K562 (cell line): Measurements from ENCODE around the gene SYT10. TPM values are rescaled to one million over a fixed set of nuclear protein-coding genes. Genes with fewer than 3 reads are reported as not detected.

Experiments
- ATAC-seq: fragments of 200-7000 bp; cut with Tn5 transposase; 3 replicates; pipeline ENCODE4 v1.9.1; 2020; ENCODE audit warnings: moderate library complexity
- BruUV-seq: library from RNA; stranded (reverse); fragments of 400-500 nt; replicated peaks from 2 replicates; lab custom pipeline; 2021; lab: Mats Ljungman, UMichigan
- CTCF ChIA-PET: fragments of 300-600 bp; formaldehyde crosslinking; extraction: SDS; loops from one replicate; lab custom pipeline; 2021; ENCODE audit warnings: low intra/inter-chr PET ratio; lab: Yijun Ruan, JAX
- POLR2A ChIA-PET: fragments of 300-600, 350-650 bp; sonication (Branson Sonifier 250); formaldehyde crosslinking; extraction: SDS; loops from one replicate; lab custom pipeline; 2021; ENCODE audit warnings: antibody characterized with exemption, inconsistent platforms; lab: Yijun Ruan, JAX
- DNase-seq, 4 experiments: peaks; one replicate each; pipeline versions ENCODE4 v3.0.0 to v3.0.0-alpha.2; 2011 to 2018; ENCODE audit warnings: low spot score in 3 of 4, mixed read lengths in 3 of 4; ENCODE audit errors: extremely low read depth in 1 of 4
- FAIRE-seq: peaks from 2 replicates; lab custom pipeline; 2011; peaks lifted over from hg19 to GRCh38; lab: Jason Lieb, UNC
- H2AFZ ChIP-seq: 2 replicates; pipeline ENCODE4 v1.6.0; 2011; ENCODE audit warnings: low read depth, low read length, control low read depth, inconsistent platforms
- H3K27ac ChIP-seq: fragments of 200-600 bp; 3 replicates; pipeline ENCODE4 v1.8.0; 2011; ENCODE audit warnings: low read depth, mild to moderate bottlenecking, control low read depth, inconsistent platforms, low read length, moderate library complexity, mixed read lengths; ENCODE audit errors: extremely low read depth
- H3K27me3 ChIP-seq, 2 experiments: fragments of 300-600 bp in 1 of 2; 2 replicates in 1 of 2; 3 replicates in 1 of 2; pipeline versions ENCODE4 v1.6.0 to v1.8.0; 2011; ENCODE audit warnings: inconsistent platforms in 2 of 2, low read length in 2 of 2, mild to moderate bottlenecking in 1 of 2, mixed read lengths in 1 of 2, moderate library complexity in 1 of 2; ENCODE audit not compliant: control insufficient read depth in 2 of 2, insufficient read depth in 2 of 2
- H3K36me3 ChIP-seq: fragments of 300-600 bp; 3 replicates; pipeline ENCODE4 v1.8.0; 2011; ENCODE audit warnings: mild to moderate bottlenecking, low read length, inconsistent platforms; ENCODE audit not compliant: control insufficient read depth, insufficient read depth
- H3K4me1 ChIP-seq, 2 experiments: fragments of 200-600 bp in 1 of 2; replicated peaks in 1 of 2; 2 replicates in 1 of 2; 3 replicates in 1 of 2; pipeline versions ENCODE4 v1.5.1 to v1.8.0; 2011; ENCODE audit warnings: inconsistent platforms in 2 of 2, low read length in 2 of 2, mild to moderate bottlenecking in 1 of 2, mixed read lengths in 1 of 2, moderate library complexity in 1 of 2; ENCODE audit not compliant: control insufficient read depth in 2 of 2, insufficient read depth in 2 of 2
- H3K4me2 ChIP-seq: 2 replicates; pipeline ENCODE4 v1.6.1; 2011; ENCODE audit warnings: low read length, control low read depth, inconsistent platforms, mixed read lengths; ENCODE audit not compliant: insufficient read depth
- H3K4me3 ChIP-seq: fragments of 200-600 bp; sonication (generic), shearing (Covaris generic); 2 replicates; pipeline ENCODE4 v1.5.1; 2016; ENCODE audit warnings: control low read depth, inconsistent platforms
- H3K79me2 ChIP-seq: fragments of 200-600 bp; 3 replicates; pipeline ENCODE4 v1.8.0; 2011; ENCODE audit warnings: low read length, inconsistent platforms; ENCODE audit not compliant: control insufficient read depth, insufficient read depth
- H3K9ac ChIP-seq, 2 experiments: 2 replicates each; pipeline versions ENCODE4 v1.6.0 to v1.6.1; 2011; ENCODE audit warnings: low read depth in 2 of 2, low read length in 2 of 2, control low read depth in 1 of 2, inconsistent platforms in 1 of 2, mild to moderate bottlenecking in 1 of 2, mixed read lengths in 1 of 2; ENCODE audit not compliant: insufficient read depth in 1 of 2
- H3K9me1 ChIP-seq: one replicate; pipeline ENCODE4 v1.6.0; 2011; ENCODE audit warnings: inconsistent platforms, mild to moderate bottlenecking, low read length, moderate library complexity; ENCODE audit not compliant: control insufficient read depth, insufficient read depth
- H3K9me3 ChIP-seq: replicated peaks from 2 replicates; pipeline ENCODE4 v1.5.1; 2011; ENCODE audit warnings: low read depth, low read length, inconsistent platforms; ENCODE audit not compliant: control insufficient read depth, insufficient read depth
- H4K20me1 ChIP-seq: replicated peaks from 2 replicates; pipeline ENCODE4 v1.6.1; 2011; ENCODE audit warnings: low read length, inconsistent platforms, mixed read lengths; ENCODE audit not compliant: control insufficient read depth, insufficient read depth
- DDX20 ChIP-seq: fragments of 450-650 bp; IDR thresholded peaks from 2 replicates; pipeline ENCODE4 v1.6.1; 2016; ENCODE audit warnings: missing genetic modification characterization, low read depth, mild to moderate bottlenecking, missing compliant biosample characterization, moderate library complexity
- JUN ChIP-seq, 2 experiments: sonication (generic) in 1 of 2; formaldehyde crosslinking in 1 of 2; IDR thresholded peaks; 2 replicates each; pipeline versions ENCODE4 v1.6.1 to v1.8.0; 2012 to 2022; ENCODE audit warnings: borderline replicate concordance in 2 of 2, mild to moderate bottlenecking in 2 of 2, improper control_type of control experiment in 1 of 2, low read depth in 1 of 2, low read length in 1 of 2, missing genetic modification reagents in 1 of 2
- MCM2 ChIP-seq: fragments of 450-650 bp; IDR thresholded peaks from 2 replicates; pipeline ENCODE4 v1.6.1; 2017; ENCODE audit warnings: low read depth, mild to moderate bottlenecking
- MED1 ChIP-seq: sonication (generic); formaldehyde crosslinking; IDR thresholded peaks from 2 replicates; pipeline ENCODE4 v1.8.1; 2023; ENCODE audit warnings: missing genetic modification reagents, borderline replicate concordance
- NFRKB ChIP-seq: fragments of 450-650 bp; IDR thresholded peaks from 2 replicates; pipeline ENCODE4 v1.6.1; 2016; ENCODE audit warnings: low read depth
- POLR3A ChIP-seq: IDR thresholded peaks from 2 replicates; pipeline ENCODE4 v1.6.1; 2011; ENCODE audit warnings: borderline replicate concordance, mild to moderate bottlenecking, moderate library complexity; ENCODE audit not compliant: insufficient read length, insufficient read depth; ENCODE audit errors: extremely low read depth
- RBM17 ChIP-seq: fragments of 200-400 bp; formaldehyde crosslinking; IDR thresholded peaks from 2 replicates; pipeline ENCODE4 v1.6.1; 2017; ENCODE audit warnings: low read depth, mild to moderate bottlenecking, low read length, borderline replicate concordance
- RBM39 ChIP-seq: fragments of 200-400 bp; formaldehyde crosslinking; optimal IDR thresholded peaks from 2 replicates; pipeline ENCODE3; 2018; ENCODE audit warnings: low read depth, low read length
- STAG1 ChIP-seq: sonication (generic); formaldehyde crosslinking; IDR thresholded peaks from 2 replicates; pipeline ENCODE4 v1.5.0; 2020; ENCODE audit warnings: missing genetic modification reagents, borderline replicate concordance
- ZKSCAN1 ChIP-seq: fragments of 150-350 bp; IDR thresholded peaks from 2 replicates; pipeline ENCODE4 v1.6.1; 2016; ENCODE audit warnings: low read depth, low read length
- ZNF444 ChIP-seq: fragments of 250-450 bp; sonication (Bioruptor Pico); IDR thresholded peaks from 2 replicates; pipeline ENCODE4 v1.4.0; 2020; ENCODE audit warnings: mild to moderate bottlenecking, moderate library complexity
- ZNF583 ChIP-seq: fragments of 250-450 bp; sonication (Bioruptor Pico); IDR thresholded peaks from 2 replicates; pipeline ENCODE4 v1.4.0; 2020
- ZNF707 ChIP-seq: fragments of 250-450 bp; sonication (Bioruptor Pico); conservative IDR thresholded peaks from 2 replicates; pipeline ENCODE4 v1.8.0; 2022; ENCODE audit warnings: inconsistent platforms, mild to moderate bottlenecking, moderate library complexity
- WGBS: fragments of 100-300 bp; shearing (Covaris generic); methylation state at CpG from one replicate; pipeline ENCODE4 v1.1.6; 2016; ENCODE audit warnings: low coverage, mixed read lengths; ENCODE audit not compliant: insufficient coverage; ENCODE audit errors: missing lambda C conversion rate; 5-methylcytosine and 5-hydroxymethylcytosine counted together
- in situ Hi-C: fragments of 300-500 bp; cut with MboI; formaldehyde crosslinking; loops from 4 replicates; pipeline ENCODE4 v1.15.0; 2018; ENCODE audit warnings: inconsistent platforms, mixed read lengths
- intact Hi-C: fragments of 100-400 bp; cut with micrococcal nuclease; formaldehyde crosslinking; loops from 2 replicates; pipeline ENCODE4 v1.14.2; 2022
- polyA plus RNA-seq, 8 experiments: library from polyadenylated mRNA; depleted of rRNA in 4 of 8; stranded (reverse) in 5 of 8; unstranded in 3 of 8; fragments of >200 nt; fragmentation: Nextera tagmentation in 2 of 8; fragmentation: Illumina TruSeq in 1 of 8; extraction: Ambion mirVana in 2 of 8; extraction: Trizol in 1 of 8; gene quantifications; 2 replicates each; pipeline versions ENCODE4 v1.2.1 to v1.2.3, GENCODE V29; 2011 to 2014; ENCODE audit warnings: inconsistent platforms in 1 of 8, missing spikeins in 1 of 8
- total RNA-seq, 7 experiments: library from RNA; depleted of rRNA in 6 of 7; stranded (reverse); fragments of >200 nt in 6 of 7; fragmentation: Illumina TruSeq in 2 of 7; extraction: Trizol in 2 of 7; gene quantifications; 2 replicates each; pipeline versions ENCODE4 v1.2.1 to v1.2.3, GENCODE V29; 2011 to 2021; ENCODE audit warnings: low replicate concordance in 1 of 7
- TF ChIP-seq, protein P1 (sequence below): fragments of 200-400 bp; formaldehyde crosslinking; IDR thresholded peaks from 2 replicates; pipeline ENCODE4 v1.6.1; 2017; ENCODE audit warnings: mild to moderate bottlenecking, low read depth, low read length, moderate library complexity
- TF ChIP-seq, protein P2 (sequence below): IDR thresholded peaks from 2 replicates; pipeline ENCODE4 v1.6.1; 2011; ENCODE audit warnings: borderline replicate concordance, low read depth, mild to moderate bottlenecking, moderate library complexity, low read length; ENCODE audit not compliant: insufficient read depth, poor library complexity, severe bottlenecking
- TF ChIP-seq, protein P3 (sequence below): fragments of 200-800 bp; sonication (Bioruptor generic); IDR thresholded peaks from 2 replicates; pipeline ENCODE4 v1.6.1; 2017; ENCODE audit warnings: missing genetic modification characterization, missing compliant biosample characterization

The SYT10 gene
- total and polyA plus RNA-seq, 9 of the 15 experiments (the other 6 are each of a cell fraction or from before 2014, with no cell fraction given): 0.27 to 6.2 (median 2.5) TPM

GRCh38 chr12:33455096-33455495, 15.5 kb upstream of the SYT10 start (continued):
- TF ChIP-seq, protein P1, sequence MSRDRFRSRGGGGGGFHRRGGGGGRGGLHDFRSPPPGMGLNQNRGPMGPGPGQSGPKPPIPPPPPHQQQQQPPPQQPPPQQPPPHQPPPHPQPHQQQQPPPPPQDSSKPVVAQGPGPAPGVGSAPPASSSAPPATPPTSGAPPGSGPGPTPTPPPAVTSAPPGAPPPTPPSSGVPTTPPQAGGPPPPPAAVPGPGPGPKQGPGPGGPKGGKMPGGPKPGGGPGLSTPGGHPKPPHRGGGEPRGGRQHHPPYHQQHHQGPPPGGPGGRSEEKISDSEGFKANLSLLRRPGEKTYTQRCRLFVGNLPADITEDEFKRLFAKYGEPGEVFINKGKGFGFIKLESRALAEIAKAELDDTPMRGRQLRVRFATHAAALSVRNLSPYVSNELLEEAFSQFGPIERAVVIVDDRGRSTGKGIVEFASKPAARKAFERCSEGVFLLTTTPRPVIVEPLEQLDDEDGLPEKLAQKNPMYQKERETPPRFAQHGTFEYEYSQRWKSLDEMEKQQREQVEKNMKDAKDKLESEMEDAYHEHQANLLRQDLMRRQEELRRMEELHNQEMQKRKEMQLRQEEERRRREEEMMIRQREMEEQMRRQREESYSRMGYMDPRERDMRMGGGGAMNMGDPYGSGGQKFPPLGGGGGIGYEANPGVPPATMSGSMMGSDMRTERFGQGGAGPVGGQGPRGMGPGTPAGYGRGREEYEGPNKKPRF: no peak
- TF ChIP-seq MCM2 (no peak), ZKSCAN1 (no peak)

DNA sequence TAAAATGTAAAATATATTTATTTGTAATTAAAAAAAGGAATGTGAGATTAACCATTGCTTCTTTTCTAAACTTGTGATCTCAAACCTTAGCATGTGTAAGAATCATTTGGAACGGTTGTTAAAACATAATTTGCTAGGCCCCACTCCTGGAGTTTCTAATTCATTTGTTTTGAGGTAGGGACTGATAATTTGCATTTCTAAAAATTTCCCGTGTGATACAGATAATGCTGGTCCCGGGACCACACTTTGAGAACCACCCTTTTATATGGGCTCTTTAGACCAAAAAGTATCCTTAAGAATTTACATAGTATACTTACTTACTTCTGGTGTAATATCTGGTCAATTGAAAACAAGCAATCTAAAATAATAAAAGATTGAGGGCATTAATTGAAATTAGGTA, 10.9 kb upstream of the SYT10 start:
- ATAC-seq (no peak), FAIRE-seq (no peak), DNase-seq (no peak)
- intact Hi-C loops: no loop called here
- Histone ChIP-seq H3K9me3 (no peaks in the 10 kb centered on the region), H3K4me3 (no peak overlapping the region), H3K9me1 (no peaks in the 10 kb centered on the region), H3K4me2 (no peak overlapping the region), H3K4me1 (no peaks in the 10 kb centered on the region), H4K20me1 (no peaks in the 10 kb centered on the region), H3K79me2 (no peaks in the 10 kb centered on the region), H2AFZ (no peak overlapping the region), H3K36me3 (no peaks in the 10 kb centered on the region), H3K27me3 (no peaks in the 10 kb centered on the region), H3K9ac (no peak overlapping the region), H3K27ac (no peak overlapping the region)
- 61% methylated on average over 3 of the region's 3 CpGs for WGBS
- POLR2A ChIA-PET: no interaction called here
- no TSS peak for BruUV-seq
- CTCF ChIA-PET: no interaction called here
- in situ Hi-C loops: no loop called here
- TF ChIP-seq RBM17 (no peak), JUN (IDR thresholded peaks at IDR 0.05; ENCODE audit: borderline replicate concordance, low read depth, low read length) (no peak), JUN (CRISPR knock-in tag; IDR thresholded peaks at IDR 0.05; ENCODE audit: borderline replicate concordance) (no peak), STAG1 (CRISPR knock-in tag) (no peak), MED1 (no peak), DDX20 (no peak), ZNF707 (CRISPR knock-in tag) (no peak), ZNF583 (no peak), RBM39 (no peak), ZNF444 (CRISPR knock-in tag) (no peak), NFRKB (no peak), POLR3A (no peak)
- TF ChIP-seq, protein P2, sequence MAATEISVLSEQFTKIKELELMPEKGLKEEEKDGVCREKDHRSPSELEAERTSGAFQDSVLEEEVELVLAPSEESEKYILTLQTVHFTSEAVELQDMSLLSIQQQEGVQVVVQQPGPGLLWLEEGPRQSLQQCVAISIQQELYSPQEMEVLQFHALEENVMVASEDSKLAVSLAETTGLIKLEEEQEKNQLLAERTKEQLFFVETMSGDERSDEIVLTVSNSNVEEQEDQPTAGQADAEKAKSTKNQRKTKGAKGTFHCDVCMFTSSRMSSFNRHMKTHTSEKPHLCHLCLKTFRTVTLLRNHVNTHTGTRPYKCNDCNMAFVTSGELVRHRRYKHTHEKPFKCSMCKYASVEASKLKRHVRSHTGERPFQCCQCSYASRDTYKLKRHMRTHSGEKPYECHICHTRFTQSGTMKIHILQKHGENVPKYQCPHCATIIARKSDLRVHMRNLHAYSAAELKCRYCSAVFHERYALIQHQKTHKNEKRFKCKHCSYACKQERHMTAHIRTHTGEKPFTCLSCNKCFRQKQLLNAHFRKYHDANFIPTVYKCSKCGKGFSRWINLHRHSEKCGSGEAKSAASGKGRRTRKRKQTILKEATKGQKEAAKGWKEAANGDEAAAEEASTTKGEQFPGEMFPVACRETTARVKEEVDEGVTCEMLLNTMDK: no peak
- TF ChIP-seq, protein P3, sequence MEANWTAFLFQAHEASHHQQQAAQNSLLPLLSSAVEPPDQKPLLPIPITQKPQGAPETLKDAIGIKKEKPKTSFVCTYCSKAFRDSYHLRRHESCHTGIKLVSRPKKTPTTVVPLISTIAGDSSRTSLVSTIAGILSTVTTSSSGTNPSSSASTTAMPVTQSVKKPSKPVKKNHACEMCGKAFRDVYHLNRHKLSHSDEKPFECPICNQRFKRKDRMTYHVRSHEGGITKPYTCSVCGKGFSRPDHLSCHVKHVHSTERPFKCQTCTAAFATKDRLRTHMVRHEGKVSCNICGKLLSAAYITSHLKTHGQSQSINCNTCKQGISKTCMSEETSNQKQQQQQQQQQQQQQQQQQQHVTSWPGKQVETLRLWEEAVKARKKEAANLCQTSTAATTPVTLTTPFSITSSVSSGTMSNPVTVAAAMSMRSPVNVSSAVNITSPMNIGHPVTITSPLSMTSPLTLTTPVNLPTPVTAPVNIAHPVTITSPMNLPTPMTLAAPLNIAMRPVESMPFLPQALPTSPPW: no peak
